Measurements from ENCODE around the gene GEMIN5. TPM values are rescaled to one million over a fixed set of nuclear protein-coding genes. Genes with fewer than 3 reads are reported as not detected.

Gene GEMIN5
- total RNA-seq, 1 experiment from 2014 or later = 50.6 TPM

DNA sequence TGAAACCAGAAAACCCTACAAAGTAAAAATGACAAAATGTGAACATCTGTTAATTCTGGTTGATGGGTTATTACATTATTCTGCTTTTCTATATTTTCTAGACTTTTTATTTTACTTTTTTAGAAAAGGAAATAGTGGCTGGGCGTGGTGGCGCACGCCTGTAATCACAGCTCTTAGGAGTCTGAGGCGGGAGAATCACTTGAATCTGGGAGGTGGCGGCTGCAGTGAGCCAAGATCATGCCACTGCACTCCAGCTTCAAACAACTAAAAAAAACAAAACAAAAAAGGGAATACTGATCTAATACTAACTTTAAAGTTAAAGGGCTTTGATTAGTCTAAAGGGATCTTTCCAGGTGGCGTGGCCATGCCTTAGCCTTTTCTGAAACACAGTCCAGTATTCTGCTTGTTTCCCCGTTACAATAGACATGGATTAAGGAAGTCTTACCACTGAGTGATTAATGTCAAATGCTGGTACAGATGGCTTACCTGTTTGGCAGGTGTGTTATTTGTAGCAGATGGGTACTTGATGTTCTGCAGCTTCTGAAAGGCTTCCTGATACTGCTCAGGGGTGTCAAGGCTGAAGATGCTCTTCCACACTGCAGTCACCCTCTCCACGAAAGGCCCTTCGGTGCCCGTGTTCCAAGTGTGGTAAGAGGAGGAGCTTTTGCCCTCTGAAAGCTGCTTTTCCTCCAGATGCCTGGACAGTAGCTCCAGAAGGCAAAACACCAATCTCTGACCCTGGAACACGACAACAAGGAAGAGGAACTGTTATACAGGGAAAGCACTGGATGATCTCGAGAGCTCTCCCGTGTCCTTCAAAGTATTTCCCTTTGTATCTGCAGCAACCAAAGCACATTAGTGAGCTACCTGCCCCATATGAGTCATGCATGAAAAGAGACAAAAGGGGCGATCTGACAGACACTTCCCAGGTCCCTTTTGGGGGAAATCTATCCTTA is 42.1 kb downstream of the GEMIN5 start:
- no TSS peak for BruUV-seq (replicated peaks)
- H3K27ac ChIP-seq (ENCODE audit: low read depth, low read length, poor library complexity, severe bottlenecking) = no peak overlapping the region
- H3K9me3 ChIP-seq (ENCODE audit: low read depth, low read length, poor library complexity, severe bottlenecking) = no peaks in the 10 kb centered on the region
- no peak for DNase-seq (ENCODE audit: low spot score)
- peaks cover 83% of the 10 kb centered on the region for H3K36me3 ChIP-seq (ENCODE audit: insufficient read depth, low read length, poor library complexity, severe bottlenecking)
- TF ChIP-seq EZH2 (IDR thresholded peaks at IDR 0.05; ENCODE audit: borderline replicate concordance, low read depth, low read length, poor library complexity, severe bottlenecking) = no peak
- TF ChIP-seq, protein P1, sequence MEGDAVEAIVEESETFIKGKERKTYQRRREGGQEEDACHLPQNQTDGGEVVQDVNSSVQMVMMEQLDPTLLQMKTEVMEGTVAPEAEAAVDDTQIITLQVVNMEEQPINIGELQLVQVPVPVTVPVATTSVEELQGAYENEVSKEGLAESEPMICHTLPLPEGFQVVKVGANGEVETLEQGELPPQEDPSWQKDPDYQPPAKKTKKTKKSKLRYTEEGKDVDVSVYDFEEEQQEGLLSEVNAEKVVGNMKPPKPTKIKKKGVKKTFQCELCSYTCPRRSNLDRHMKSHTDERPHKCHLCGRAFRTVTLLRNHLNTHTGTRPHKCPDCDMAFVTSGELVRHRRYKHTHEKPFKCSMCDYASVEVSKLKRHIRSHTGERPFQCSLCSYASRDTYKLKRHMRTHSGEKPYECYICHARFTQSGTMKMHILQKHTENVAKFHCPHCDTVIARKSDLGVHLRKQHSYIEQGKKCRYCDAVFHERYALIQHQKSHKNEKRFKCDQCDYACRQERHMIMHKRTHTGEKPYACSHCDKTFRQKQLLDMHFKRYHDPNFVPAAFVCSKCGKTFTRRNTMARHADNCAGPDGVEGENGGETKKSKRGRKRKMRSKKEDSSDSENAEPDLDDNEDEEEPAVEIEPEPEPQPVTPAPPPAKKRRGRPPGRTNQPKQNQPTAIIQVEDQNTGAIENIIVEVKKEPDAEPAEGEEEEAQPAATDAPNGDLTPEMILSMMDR (conservative IDR thresholded peaks at IDR 0.05; ENCODE audit: low read depth, low read length) = no peak
- intact Hi-C loops (cut with micrococcal nuclease; ENCODE audit: unreplicated experiment) = no loop called here
- H3K4me3 ChIP-seq (ENCODE audit: low read depth, low read length, poor library complexity, severe bottlenecking) = no peak overlapping the region
- CTCF ChIA-PET = no interaction called here
- H3K27me3 ChIP-seq (replicated peaks; ENCODE audit: insufficient read depth, low read depth, low read length, poor library complexity) = no peaks in the 10 kb centered on the region
- POLR2A ChIA-PET (ENCODE audit: low non-redundant PET) = no interaction called here
- H3K4me1 ChIP-seq (ENCODE audit: insufficient read depth, low read length, poor library complexity, severe bottlenecking) = no peaks in the 10 kb centered on the region

- Histone ChIP-seq H3K27me3 (replicated peaks; ENCODE audit: insufficient read depth, low read depth, low read length, poor library complexity) (no peaks in the 10 kb centered on the region), H3K4me1 (ENCODE audit: insufficient read depth, low read length, poor library complexity, severe bottlenecking) (no peaks in the 10 kb centered on the region), H3K9me3 (ENCODE audit: low read depth, low read length, poor library complexity, severe bottlenecking) (no peaks in the 10 kb centered on the region), H3K4me3 (ENCODE audit: low read depth, low read length, poor library complexity, severe bottlenecking) (no peak overlapping the region), H3K27ac (ENCODE audit: low read depth, low read length, poor library complexity, severe bottlenecking) (no peak overlapping the region), H3K36me3 (ENCODE audit: insufficient read depth, low read length, poor library complexity, severe bottlenecking) (peaks cover 79% of the 10 kb centered on the region)
- BruUV-seq (replicated peaks) = no TSS peak
- TF ChIP-seq EZH2 (IDR thresholded peaks at IDR 0.05; ENCODE audit: borderline replicate concordance, low read depth, low read length, poor library complexity, severe bottlenecking) = no peak
- TF ChIP-seq, protein P1 (conservative IDR thresholded peaks at IDR 0.05; ENCODE audit: low read depth, low read length) = no peak
- DNase-seq (ENCODE audit: low spot score) = no peak
- ChIA-PET POLR2A (ENCODE audit: low non-redundant PET) (no interaction called here), CTCF (no interaction called here)
- intact Hi-C loops (cut with micrococcal nuclease; ENCODE audit: unreplicated experiment) = no loop called here
Measured at GRCh38 chr5:154893381-154893780, 44.6 kb downstream of the GEMIN5 start.

DNA sequence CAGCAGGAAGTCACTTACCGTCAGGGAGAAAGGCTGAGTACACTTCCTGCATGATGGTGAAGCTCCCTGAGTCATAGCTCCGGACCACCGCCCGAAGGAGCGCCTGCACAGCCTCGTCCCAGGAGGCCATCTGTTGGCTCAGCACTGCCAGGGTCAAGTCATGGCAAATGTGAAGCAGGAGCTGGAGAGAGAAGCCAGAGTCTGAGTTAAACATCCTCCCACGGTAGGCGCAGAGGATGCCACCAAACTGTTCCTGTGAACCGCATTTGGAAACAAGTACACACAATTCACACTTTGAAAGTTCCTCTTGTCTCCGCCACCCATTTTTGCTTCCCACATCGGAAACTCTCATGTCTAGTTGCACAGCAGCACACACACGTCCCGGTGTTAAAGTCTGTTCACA is 45.6 kb downstream of the GEMIN5 start:
- TF ChIP-seq EZH2 (IDR thresholded peaks at IDR 0.05; ENCODE audit: borderline replicate concordance, low read depth, low read length, poor library complexity, severe bottlenecking) = no peak
- TF ChIP-seq, protein P1 (conservative IDR thresholded peaks at IDR 0.05; ENCODE audit: low read depth, low read length) = no peak
- Histone ChIP-seq H3K4me1 (ENCODE audit: insufficient read depth, low read length, poor library complexity, severe bottlenecking) (no peaks in the 10 kb centered on the region), H3K27ac (ENCODE audit: low read depth, low read length, poor library complexity, severe bottlenecking) (no peak overlapping the region), H3K36me3 (ENCODE audit: insufficient read depth, low read length, poor library complexity, severe bottlenecking) (peaks cover 79% of the 10 kb centered on the region), H3K27me3 (replicated peaks; ENCODE audit: insufficient read depth, low read depth, low read length, poor library complexity) (no peaks in the 10 kb centered on the region), H3K9me3 (ENCODE audit: low read depth, low read length, poor library complexity, severe bottlenecking) (no peaks in the 10 kb centered on the region), H3K4me3 (ENCODE audit: low read depth, low read length, poor library complexity, severe bottlenecking) (no peak overlapping the region)
- BruUV-seq (replicated peaks) = no TSS peak
- ChIA-PET POLR2A (ENCODE audit: low non-redundant PET) (no interaction called here), CTCF (no interaction called here)
- intact Hi-C loops (cut with micrococcal nuclease; ENCODE audit: unreplicated experiment) = no loop called here
- no peak for DNase-seq (ENCODE audit: low spot score)
